C4-2B (cell line): ENCODE data around the gene RPTOR.

Experiments used
- CTCF ChIP-seq: fragments of 450-650 bp; conservative IDR thresholded peaks from 2 replicates; pipeline ENCODE4 v1.5.1; 2017; ENCODE audit warnings: mild to moderate bottlenecking
- ZFX ChIP-seq: fragments of 450-650 bp; IDR thresholded peaks from 2 replicates; pipeline ENCODE4 v1.6.1; 2017

GRCh38 chr17:80611816-80612215 lies 67.2 kb downstream of the RPTOR start:
- no peak for TF ChIP-seq CTCF
- TF ChIP-seq ZFX, result no peak
